Neuronal stem cell (in vitro differentiated cells): Measurements from ENCODE around the gene PRKCB.

Experiments used
- DNase-seq: peaks from one replicate; pipeline ENCODE4 v3.0.0-alpha.2; 2013; ENCODE audit warnings: low spot score
- H2AFZ ChIP-seq: one replicate; pipeline ENCODE4 v1.6.1; 2013; ENCODE audit warnings: mild to moderate bottlenecking, low read length, inconsistent platforms
- H2AK5ac ChIP-seq: 2 replicates; pipeline ENCODE4 v1.6.1; 2013; ENCODE audit warnings: low read depth, mild to moderate bottlenecking, inconsistent platforms, low read length, moderate library complexity, mixed read lengths
- H2BK120ac ChIP-seq: 2 replicates; pipeline ENCODE4 v1.6.1; 2013; ENCODE audit warnings: low read depth, mild to moderate bottlenecking, inconsistent platforms, low read length, moderate library complexity, mixed read lengths
- H2BK12ac ChIP-seq: one replicate; pipeline ENCODE4 v1.6.1; 2013; ENCODE audit warnings: low read length, inconsistent platforms
- H2BK15ac ChIP-seq: 2 replicates; pipeline ENCODE4 v1.6.1; 2013; ENCODE audit warnings: mild to moderate bottlenecking, low read length, inconsistent platforms, mixed read lengths
- H2BK5ac ChIP-seq: one replicate; pipeline ENCODE4 v1.6.1; 2013; ENCODE audit warnings: inconsistent platforms, mild to moderate bottlenecking, low read length, moderate library complexity
- H3K14ac ChIP-seq: one replicate; pipeline ENCODE4 v1.6.1; 2013; ENCODE audit warnings: low read length, inconsistent platforms
- H3K18ac ChIP-seq: 2 replicates; pipeline ENCODE4 v1.6.1; 2013; ENCODE audit warnings: low read length, inconsistent platforms
- H3K23ac ChIP-seq: 2 replicates; pipeline ENCODE4 v1.6.1; 2013; ENCODE audit warnings: low read depth, mild to moderate bottlenecking, mixed read lengths, low read length, inconsistent platforms; ENCODE audit not compliant: poor library complexity
- H3K27ac ChIP-seq: replicated peaks from 3 replicates; pipeline ENCODE4 v1.5.1; 2013; ENCODE audit warnings: low read length, inconsistent platforms
- H3K27me3 ChIP-seq, 3 experiments: 2 replicates each; pipeline ENCODE4 v1.6.1; 2013; ENCODE audit warnings: low read length in 3 of 3, mild to moderate bottlenecking in 2 of 3, inconsistent platforms in 1 of 3, low read depth in 1 of 3, mixed read lengths in 1 of 3, moderate library complexity in 1 of 3; ENCODE audit not compliant: control insufficient read depth in 3 of 3, insufficient read depth in 3 of 3
- H3K36me3 ChIP-seq, 2 donors: replicated peaks in 1 of 2; 2 replicates each; pipeline ENCODE4 v1.6.1; 2013; ENCODE audit warnings: low read length in 2 of 2; ENCODE audit not compliant: control insufficient read depth in 2 of 2, insufficient read depth in 2 of 2
- H3K4ac ChIP-seq: 2 replicates; pipeline ENCODE4 v1.6.1; 2013; ENCODE audit warnings: inconsistent platforms, mild to moderate bottlenecking, low read length, moderate library complexity
- H3K4me1 ChIP-seq, 2 donors: 1 replicate in 1 of 2; 2 replicates in 1 of 2; pipeline ENCODE4 v1.6.1; 2013; ENCODE audit warnings: low read length in 2 of 2, low read depth in 1 of 2; ENCODE audit not compliant: control insufficient read depth in 2 of 2, insufficient read depth in 1 of 2
- H3K4me2 ChIP-seq: one replicate; pipeline ENCODE4 v1.6.1; 2013; ENCODE audit warnings: mild to moderate bottlenecking, low read length, inconsistent platforms; ENCODE audit not compliant: insufficient read depth, poor library complexity, severe bottlenecking
- H3K4me3 ChIP-seq, 2 donors: 2 replicates each; pipeline ENCODE4 v1.5.1; 2013; ENCODE audit warnings: low read length in 2 of 2, mild to moderate bottlenecking in 2 of 2, inconsistent platforms in 1 of 2, moderate library complexity in 1 of 2
- H3K79me1 ChIP-seq: one replicate; pipeline ENCODE4 v1.6.1; 2013; ENCODE audit warnings: low read depth, mild to moderate bottlenecking, inconsistent platforms, low read length, moderate library complexity
- H3K9ac ChIP-seq: one replicate; pipeline ENCODE4 v1.6.1; 2013; ENCODE audit warnings: mild to moderate bottlenecking, low read depth, low read length, inconsistent platforms; ENCODE audit not compliant: poor library complexity
- H3K9me3 ChIP-seq, 2 donors: replicated peaks in 1 of 2; 2 replicates each; pipeline versions ENCODE3 to v1.6.1; 2013; ENCODE audit warnings: low read length in 2 of 2, mild to moderate bottlenecking in 2 of 2, inconsistent platforms in 1 of 2, low read depth in 1 of 2, mixed read lengths in 1 of 2, moderate library complexity in 1 of 2; ENCODE audit not compliant: control insufficient read depth in 2 of 2, insufficient read depth in 1 of 2
- H4K8ac ChIP-seq: one replicate; pipeline ENCODE4 v1.6.1; 2013; ENCODE audit warnings: low read depth, mild to moderate bottlenecking, inconsistent platforms, low read length, moderate library complexity
- H4K91ac ChIP-seq: one replicate; pipeline ENCODE4 v1.6.1; 2013; ENCODE audit warnings: low read length, low read depth, mild to moderate bottlenecking, inconsistent platforms; ENCODE audit not compliant: poor library complexity
- whole genome bisulfite sequencing, 2 donors: extraction: QIAGEN DNeasy Blood & Tissue Kit; methylation state at CpG; one replicate each; pipeline ENCODE4 v1.1.7; 2013; ENCODE audit warnings: missing lambda C conversion rate in 2 of 2, mixed read lengths in 1 of 2; ENCODE audit not compliant: insufficient read length in 2 of 2, insufficient replicate concordance in 1 of 2; ENCODE audit errors: extremely low coverage in 2 of 2; 5-methylcytosine and 5-hydroxymethylcytosine counted together

The PRKCB gene

DNA sequence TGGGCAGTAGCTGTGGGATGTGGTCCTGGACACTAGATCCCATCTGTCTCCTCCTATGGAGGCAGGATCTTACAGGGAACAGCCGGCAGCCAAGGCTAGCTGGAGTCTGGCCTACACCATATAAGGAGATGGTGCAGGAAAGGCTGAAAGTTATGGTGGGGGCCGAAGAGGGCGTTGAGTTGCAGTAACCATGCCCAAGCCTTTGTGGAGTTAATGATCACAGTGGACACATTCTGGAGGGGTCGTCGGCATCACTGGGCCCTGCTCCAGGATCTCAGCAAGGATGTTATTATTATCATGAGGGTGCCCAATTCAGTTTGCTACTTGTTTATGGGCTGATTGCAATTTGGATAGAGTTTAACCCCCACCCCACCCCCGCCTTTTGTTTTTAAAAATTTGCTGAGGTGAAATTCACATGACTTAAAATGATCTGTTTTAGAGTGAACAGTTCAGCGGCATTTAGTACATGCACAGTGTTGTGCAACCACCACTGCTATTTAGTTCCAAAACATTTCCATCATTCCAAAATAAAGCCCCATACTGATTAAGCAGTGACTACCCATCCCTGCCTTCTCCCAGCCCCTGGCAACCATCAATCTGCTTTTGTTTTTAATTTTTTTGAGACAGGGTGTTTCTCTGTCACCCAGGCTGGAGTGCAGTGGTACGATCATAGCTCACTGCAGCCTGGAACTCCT lies 236.0 kb downstream of the PRKCB start:
- Histone ChIP-seq H3K23ac (peak overlapping the region; percentile 45), H3K4ac (no peak overlapping the region), H3K27ac (no peak overlapping the region), H2BK15ac (no peak overlapping the region), H3K4me3 (no peak overlapping the region), H3K79me1 (no peaks in the 10 kb centered on the region), H4K91ac (no peak overlapping the region), H3K27me3 (no peaks in the 10 kb centered on the region), H3K4me1 (peaks cover 0 to 4% of the 10 kb centered on the region in 2 donors), H3K14ac (no peak overlapping the region), H3K18ac (no peak overlapping the region), H2BK5ac (no peak overlapping the region), H4K8ac (no peak overlapping the region), H3K9me3 (no peaks in the 10 kb centered on the region), H2AK5ac (no peak overlapping the region), H2BK120ac (no peak overlapping the region), H2AFZ (no peak overlapping the region), H3K4me2 (no peak overlapping the region), H2BK12ac (no peak overlapping the region), H3K36me3 (no peaks in the 10 kb centered on the region), H3K9ac (no peak overlapping the region)
- DNase-seq, result no peak
- no CpG with 5 or more reads among the region's 8 CpGs for WGBS, 2 donors

DNA sequence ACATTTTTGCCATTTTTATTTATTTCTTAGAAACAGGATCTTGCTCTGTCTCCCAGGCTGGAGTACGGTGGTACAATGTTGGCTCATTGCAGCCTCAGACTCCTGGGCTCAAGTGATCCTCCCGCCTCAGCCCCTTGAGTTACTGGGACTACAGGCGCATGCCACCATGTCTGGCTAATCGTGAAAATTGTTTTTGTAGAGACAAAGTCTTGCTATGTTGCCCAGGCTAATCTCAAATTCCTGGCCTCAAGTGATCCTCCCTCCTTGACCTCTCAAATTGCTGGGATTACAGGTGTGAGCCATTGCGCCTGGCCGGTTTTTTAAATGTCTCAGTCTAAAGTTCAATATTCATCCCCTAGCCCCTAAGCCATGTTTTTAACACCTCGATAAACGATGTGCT lies 237.5 kb downstream of the PRKCB start:
- H3K4me2 ChIP-seq, result no peak overlapping the region
- H3K27ac ChIP-seq, result no peak overlapping the region
- H2BK15ac ChIP-seq, result no peak overlapping the region
- no peak overlapping the region for H3K14ac ChIP-seq
- H3K18ac ChIP-seq, result no peak overlapping the region
- H3K9ac ChIP-seq, result no peak overlapping the region
- no peaks in the 10 kb centered on the region for H3K27me3 ChIP-seq
- H4K91ac ChIP-seq, result no peak overlapping the region
- no peaks in the 10 kb centered on the region for H3K36me3 ChIP-seq
- no peak overlapping the region for H2BK5ac ChIP-seq
- no peak overlapping the region for H3K4me3 ChIP-seq
- H2BK120ac ChIP-seq, result no peak overlapping the region
- no CpG with 5 or more reads among the region's 8 CpGs for WGBS, 2 donors
- H2BK12ac ChIP-seq, result no peak overlapping the region
- no peaks in the 10 kb centered on the region for H3K79me1 ChIP-seq
- no peak overlapping the region for H3K23ac ChIP-seq
- H3K9me3 ChIP-seq, result no peaks in the 10 kb centered on the region
- H3K4ac ChIP-seq, result no peak overlapping the region
- no peak overlapping the region for H2AK5ac ChIP-seq
- H3K4me1 ChIP-seq, result peaks cover 0 to 4% of the 10 kb centered on the region in 2 donors
- DNase-seq, result no peak
- H2AFZ ChIP-seq, result no peak overlapping the region
- no peak overlapping the region for H4K8ac ChIP-seq

DNA sequence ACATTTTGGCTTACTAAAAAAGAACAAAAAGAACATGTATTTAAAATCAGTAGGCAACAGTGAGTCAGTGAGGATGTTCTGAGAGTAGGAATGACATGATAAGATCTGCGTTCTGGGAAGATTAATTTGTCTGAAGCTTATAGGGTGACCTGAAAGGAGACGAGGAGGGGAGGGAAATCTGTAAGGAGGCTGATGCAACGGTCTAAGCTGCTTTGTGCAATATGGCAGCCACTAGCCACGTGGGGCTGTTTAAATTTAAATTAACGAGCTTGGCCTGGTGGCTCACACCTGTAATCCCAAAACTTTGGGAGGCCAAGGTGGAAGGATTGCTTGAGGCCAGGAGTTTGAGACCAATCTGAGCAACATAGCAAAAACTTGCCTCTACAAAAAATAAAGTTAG lies 238.8 kb downstream of the PRKCB start:
- no peak overlapping the region for H2BK12ac ChIP-seq
- H3K4me3 ChIP-seq, result no peak overlapping the region
- H3K27me3 ChIP-seq, result no peaks in the 10 kb centered on the region
- H2AK5ac ChIP-seq, result no peak overlapping the region
- H3K14ac ChIP-seq, result no peak overlapping the region
- H3K18ac ChIP-seq, result no peak overlapping the region
- H2AFZ ChIP-seq, result no peak overlapping the region
- H3K79me1 ChIP-seq, result no peaks in the 10 kb centered on the region
- H3K27ac ChIP-seq, result no peak overlapping the region
- H4K91ac ChIP-seq, result no peak overlapping the region
- H4K8ac ChIP-seq, result no peak overlapping the region
- no peak overlapping the region for H2BK5ac ChIP-seq
- H3K9ac ChIP-seq, result no peak overlapping the region
- no peak overlapping the region for H2BK15ac ChIP-seq
- H3K36me3 ChIP-seq, result no peaks in the 10 kb centered on the region
- no peak overlapping the region for H2BK120ac ChIP-seq
- no peaks in the 10 kb centered on the region for H3K9me3 ChIP-seq
- no peak for DNase-seq
- H3K4me2 ChIP-seq, result no peak overlapping the region
- H3K4me1 ChIP-seq, result peaks cover 0 to 4% of the 10 kb centered on the region in 2 donors
- WGBS, 2 donors, result no CpG with 5 or more reads among the region's 5 CpGs
- H3K23ac ChIP-seq, result no peak overlapping the region
- H3K4ac ChIP-seq, result no peak overlapping the region

DNA sequence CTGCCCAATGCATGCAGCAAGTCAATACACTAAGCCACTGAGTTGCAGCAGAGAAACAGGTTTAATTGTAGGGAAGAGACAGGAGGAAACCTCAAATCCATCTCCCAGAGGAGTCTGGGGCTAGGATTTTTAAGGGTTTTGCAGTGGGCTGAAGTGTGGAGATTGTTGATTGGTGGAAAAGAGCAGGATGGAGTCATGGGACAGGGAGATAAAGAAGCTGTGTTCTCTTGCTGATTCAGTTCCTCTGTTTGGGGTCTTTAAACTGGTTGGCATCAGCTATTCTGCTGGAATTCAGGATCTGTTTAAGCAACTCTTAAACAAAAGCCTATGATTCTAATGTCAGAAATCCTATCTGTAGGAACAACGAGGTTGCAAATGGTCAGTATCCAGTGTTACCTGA lies 239.5 kb downstream of the PRKCB start:
- Histone ChIP-seq H3K4me1 (peaks cover 0 to 4% of the 10 kb centered on the region in 2 donors), H2BK15ac (no peak overlapping the region), H3K4me3 (no peak overlapping the region), H3K4me2 (no peak overlapping the region), H2BK5ac (no peak overlapping the region), H3K14ac (no peak overlapping the region), H3K18ac (no peak overlapping the region), H3K36me3 (no peaks in the 10 kb centered on the region), H2BK120ac (no peak overlapping the region), H3K9ac (no peak overlapping the region), H2BK12ac (no peak overlapping the region), H4K8ac (no peak overlapping the region), H2AK5ac (no peak overlapping the region), H2AFZ (no peak overlapping the region), H3K9me3 (no peaks in the 10 kb centered on the region), H3K79me1 (no peaks in the 10 kb centered on the region), H3K27ac (no peak overlapping the region), H3K4ac (no peak overlapping the region), H3K27me3 (no peaks in the 10 kb centered on the region), H3K23ac (no peak overlapping the region), H4K91ac (no peak overlapping the region)
- no CpG with 5 or more reads among the region's 1 CpG for WGBS, 2 donors
- DNase-seq, result no peak
